NOMO-1 treated with DMSO at 0.1 percent for 48 hours (cell line): ENCODE measurements around the gene ZNF865.
A peak's percentile ranks its signal among the peaks of the same experiment; 100 is the strongest.

Experiments
- DNase-seq: peaks from one replicate; lab custom pipeline; 2025; ENCODE audit not compliant: unreplicated experiment; lab: John Stamatoyannopoulos, UW

The ZNF865 gene

GRCh38 chr19:55622242-55622969 lies 17.0 kb downstream of the ZNF865 start:
- DNase-seq, result no peak

- DNase-seq, result no peak
Observed at GRCh38 chr19:55623130-55623529, 17.7 kb downstream of the ZNF865 start.

- DNase-seq, result peak; percentile 21
Observed at GRCh38 chr19:55623561-55623960, 18.1 kb downstream of the ZNF865 start.

- peak; percentile 87 for DNase-seq
Observed at GRCh38 chr19:55624109-55625003, 18.9 kb downstream of the ZNF865 start, which contains the start of gene ZNF784. TSS of gene ZNF784 (minus strand) at chr19:55624566. CDS start at chr19:55624561, 5 bp downstream.

- no peak for DNase-seq
Observed at GRCh38 chr19:55625004-55625326, 19.5 kb downstream of the ZNF865 start.

- DNase-seq, result no peak
Observed at GRCh38 chr19:55626350-55626749, 20.9 kb downstream of the ZNF865 start.

GRCh38 chr19:55632463-55632834 lies 27.0 kb downstream of the ZNF865 start:
- DNase-seq, result peak; percentile 88

- no peak for DNase-seq
Observed at GRCh38 chr19:55633861-55634260, 28.4 kb downstream of the ZNF865 start.

- DNase-seq, result peak; percentile 25
Observed at GRCh38 chr19:55635334-55635717, 29.9 kb downstream of the ZNF865 start.

GRCh38 chr19:55635856-55636440 lies 30.5 kb downstream of the ZNF865 start:
- DNase-seq, result no peak

- DNase-seq, result no peak
Observed at GRCh38 chr19:55636723-55637122, 31.3 kb downstream of the ZNF865 start.

GRCh38 chr19:55637534-55637933 lies 32.1 kb downstream of the ZNF865 start:
- no peak for DNase-seq

GRCh38 chr19:55638864-55639359 lies 33.5 kb downstream of the ZNF865 start:
- DNase-seq, result peak; percentile 37

- DNase-seq, result no peak
Observed at GRCh38 chr19:55640043-55640576, 34.7 kb downstream of the ZNF865 start.

- DNase-seq, result peak; percentile 20
Observed at GRCh38 chr19:55640577-55641425, 35.4 kb downstream of the ZNF865 start, which contains the start of gene ZNF580. TSS of gene ZNF580 (plus strand) at chr19:55641002. CDS start at chr19:55642509, 1,507 bp downstream.

GRCh38 chr19:55641426-55642152 lies 36.1 kb downstream of the ZNF865 start:
- DNase-seq, result peak; percentile 23

- no peak for DNase-seq
Observed at GRCh38 chr19:55642153-55643002, 36.9 kb downstream of the ZNF865 start.

- DNase-seq, result peak; percentile 69
Observed at GRCh38 chr19:55643003-55643886, 37.8 kb downstream of the ZNF865 start, which contains the start of gene ZNF581. TSS of gene ZNF581 (plus strand) at chr19:55643649. CDS start at chr19:55644572, 923 bp downstream.
